ENCODE measurements around the gene CENPO. TPM values are rescaled to one million over a fixed set of nuclear protein-coding genes. Genes with fewer than 3 reads are reported as not detected.

The CENPO gene
- total RNA-seq, 1 donor from 2014 or later, result 18.0 TPM

GRCh38 chr2:24754985-24755705, 38.1 kb upstream of the CENPO start:
- DNase-seq (ENCODE audit: low read depth), result no peak
- no peak for TF ChIP-seq CTCF (conservative IDR thresholded peaks at IDR 0.05; ENCODE audit: low read depth, low read length)
- H3K4me3 ChIP-seq (ENCODE audit: low read depth, low read length), result no peak overlapping the region

GRCh38 chr2:24756789-24757188, 36.4 kb upstream of the CENPO start:
- no peak overlapping the region for H3K4me3 ChIP-seq (ENCODE audit: low read depth, low read length)
- no peak for TF ChIP-seq CTCF (conservative IDR thresholded peaks at IDR 0.05; ENCODE audit: low read depth, low read length)
- DNase-seq (ENCODE audit: low read depth), result no peak

- no peak for DNase-seq (ENCODE audit: low read depth)
- H3K4me3 ChIP-seq (ENCODE audit: low read depth, low read length), result no peak overlapping the region
- no peak for TF ChIP-seq CTCF (conservative IDR thresholded peaks at IDR 0.05; ENCODE audit: low read depth, low read length)
Observed at GRCh38 chr2:24761866-24762265, 31.4 kb upstream of the CENPO start.

- H3K4me3 ChIP-seq (ENCODE audit: low read depth, low read length), result no peak overlapping the region
- DNase-seq (ENCODE audit: low read depth), result no peak
- no peak for TF ChIP-seq CTCF (conservative IDR thresholded peaks at IDR 0.05; ENCODE audit: low read depth, low read length)
Observed at GRCh38 chr2:24762518-24762917, 30.7 kb upstream of the CENPO start.

- DNase-seq (ENCODE audit: low read depth), result no peak
- TF ChIP-seq CTCF (conservative IDR thresholded peaks at IDR 0.05; ENCODE audit: low read depth, low read length), result no peak
- no peak overlapping the region for H3K4me3 ChIP-seq (ENCODE audit: low read depth, low read length)
Observed at GRCh38 chr2:24763843-24764242, 29.4 kb upstream of the CENPO start.

- no peak for TF ChIP-seq CTCF (conservative IDR thresholded peaks at IDR 0.05; ENCODE audit: low read depth, low read length)
- no peak for DNase-seq (ENCODE audit: low read depth)
- no peak overlapping the region for H3K4me3 ChIP-seq (ENCODE audit: low read depth, low read length)
Observed at GRCh38 chr2:24766609-24767008, 26.6 kb upstream of the CENPO start.

- no peak overlapping the region for H3K4me3 ChIP-seq (ENCODE audit: low read depth, low read length)
- no peak for TF ChIP-seq CTCF (conservative IDR thresholded peaks at IDR 0.05; ENCODE audit: low read depth, low read length)
- no peak for DNase-seq (ENCODE audit: low read depth)
Observed at GRCh38 chr2:24768013-24768412, 25.2 kb upstream of the CENPO start.
